HCT116 (cell line): Measurements from ENCODE around the gene COL23A1. TPM values are rescaled to one million over a fixed set of nuclear protein-coding genes. Genes with fewer than 3 reads are reported as not detected.

ENCODE experiments used
- ATAC-seq: fragments of 200-7000 bp; cut with Tn5 transposase; 2 replicates; pipeline ENCODE4 v1.9.1; 2020; ENCODE audit warnings: mild to moderate bottlenecking, moderate library complexity
- BruUV-seq: library from RNA; stranded (reverse); fragments of 400-500 nt; replicated peaks from 2 replicates; lab custom pipeline; 2021; lab: Mats Ljungman, UMichigan
- CTCF ChIA-PET: fragments of 300-600 bp; sonication (Branson Sonifier 250); formaldehyde crosslinking; loops from one replicate; lab custom pipeline; 2021; ENCODE audit warnings: antibody characterized with exemption; lab: Charles Lee
- POLR2A ChIA-PET: fragments of 300-600, 350-600 bp; sonication (Branson Sonifier 250); formaldehyde crosslinking; loops from one replicate; lab custom pipeline; 2021; ENCODE audit warnings: antibody characterized with exemption; lab: Charles Lee
- RAD21 ChIA-PET, 2 experiments: fragments of 300-600 bp; sonication (Branson Sonifier 250); formaldehyde crosslinking; loops; one replicate each; lab custom pipeline; 2023; ENCODE audit warnings: low total read pairs in 2 of 2; ENCODE audit not compliant: uncharacterized antibody in 2 of 2, unreplicated experiment in 2 of 2, low non-redundant PET in 1 of 2; lab: Charles Lee
- DNase-seq: peaks from one replicate; pipeline ENCODE4 v3.0.0-alpha.2; 2010; ENCODE audit warnings: low read depth, low spot score
- H2AFZ ChIP-seq: fragments of 200-600 bp; shearing (Covaris generic), sonication (generic); 2 replicates; pipeline ENCODE4 v1.6.1; 2017; ENCODE audit warnings: low read depth, mixed run types, mixed read lengths, antibody characterized with exemption, low read length; ENCODE audit not compliant: poor library complexity, severe bottlenecking
- H3K27ac ChIP-seq: 2 replicates; pipeline ENCODE4 v1.5.1; 2012; ENCODE audit warnings: low read depth, low read length
- H3K27me3 ChIP-seq: fragments of 200-600 bp; sonication (generic); 2 replicates; pipeline ENCODE4 v1.6.1; 2016; ENCODE audit warnings: mixed run types, low read length, mixed read lengths; ENCODE audit not compliant: insufficient read depth
- H3K36me3 ChIP-seq, 2 experiments: fragments of 200-500 bp in 1 of 2; fragments of 200-600 bp in 1 of 2; sonication (Bioruptor generic) in 1 of 2; sonication (generic) in 1 of 2; 2 replicates each; pipeline versions ENCODE4 v1.5.1 to v1.6.1; 2014 to 2016; ENCODE audit warnings: low read length in 2 of 2, inconsistent platforms in 1 of 2, mixed read lengths in 1 of 2, mixed run types in 1 of 2; ENCODE audit not compliant: insufficient read depth in 2 of 2, control insufficient read depth in 1 of 2
- H3K4me1 ChIP-seq, 2 experiments: fragments of 200-600 bp in 1 of 2; sonication (generic) in 1 of 2; 2 replicates each; pipeline versions ENCODE4 v1.5.1 to v1.6.1; 2012 to 2017; ENCODE audit warnings: low read length in 2 of 2, inconsistent platforms in 1 of 2, mild to moderate bottlenecking in 1 of 2, mixed read lengths in 1 of 2, mixed run types in 1 of 2, moderate library complexity in 1 of 2; ENCODE audit not compliant: insufficient read depth in 2 of 2, control insufficient read depth in 1 of 2
- H3K4me2 ChIP-seq: fragments of 200-600 bp; sonication (generic); 2 replicates; pipeline ENCODE4 v1.6.1; 2017; ENCODE audit warnings: mixed run types, low read length, mixed read lengths
- H3K4me3 ChIP-seq, 2 experiments: fragments of 200-600 bp in 1 of 2; sonication (generic) in 1 of 2; replicated peaks in 1 of 2; 2 replicates each; pipeline ENCODE4 v1.5.1; 2011 to 2016; ENCODE audit warnings: low read length in 2 of 2, control low read depth in 1 of 2, low read depth in 1 of 2, mild to moderate bottlenecking in 1 of 2, mixed read lengths in 1 of 2, mixed run types in 1 of 2
- H3K79me2 ChIP-seq: fragments of 200-600 bp; sonication (generic); 2 replicates; pipeline ENCODE4 v1.6.1; 2017; ENCODE audit warnings: mild to moderate bottlenecking, mixed run types, low read length, moderate library complexity, mixed read lengths; ENCODE audit not compliant: insufficient read depth
- H3K9ac ChIP-seq: fragments of 200-600 bp; sonication (generic); 2 replicates; pipeline ENCODE4 v1.6.1; 2016; ENCODE audit warnings: low read length, mixed read lengths
- H3K9me2 ChIP-seq: fragments of 200-600 bp; sonication (generic), shearing (Covaris generic); 2 replicates; pipeline ENCODE4 v1.6.1; 2017; ENCODE audit warnings: mixed run types, mild to moderate bottlenecking, moderate library complexity; ENCODE audit not compliant: insufficient read depth
- H3K9me3 ChIP-seq, 2 experiments: fragments of 200-500 bp in 1 of 2; fragments of 200-600 bp in 1 of 2; sonication (Bioruptor generic) in 1 of 2; sonication (generic) in 1 of 2; 2 replicates each; pipeline ENCODE4 v1.6.1; 2014 to 2017; ENCODE audit warnings: low read length in 2 of 2, mixed read lengths in 2 of 2, inconsistent platforms in 1 of 2, low read depth in 1 of 2, mild to moderate bottlenecking in 1 of 2, mixed run types in 1 of 2, moderate library complexity in 1 of 2; ENCODE audit not compliant: control insufficient read depth in 1 of 2, insufficient read depth in 1 of 2
- H4K20me1 ChIP-seq: fragments of 200-600 bp; sonication (generic), shearing (Covaris generic); 2 replicates; pipeline ENCODE4 v1.6.1; 2017; ENCODE audit warnings: mixed run types, mild to moderate bottlenecking, moderate library complexity; ENCODE audit not compliant: insufficient read depth
- ELF1 ChIP-seq: IDR thresholded peaks from 2 replicates; pipeline ENCODE4 v1.6.1; 2012; ENCODE audit warnings: low read depth, borderline replicate concordance
- EZH2 ChIP-seq: fragments of 200-600 bp; sonication (generic); IDR thresholded peaks from 2 replicates; pipeline ENCODE4 v1.6.1; 2017; ENCODE audit warnings: antibody characterized with exemption, mixed run types
- EZH2phosphoT487 ChIP-seq: fragments of 200-600 bp; IDR thresholded peaks from 2 replicates; pipeline ENCODE4 v1.6.1; 2018; ENCODE audit warnings: antibody characterized with exemption, borderline replicate concordance
- FOSL1 ChIP-seq: IDR thresholded peaks from 2 replicates; pipeline ENCODE4 v1.6.1; 2012; ENCODE audit warnings: low read depth
- SIN3A ChIP-seq: IDR thresholded peaks from 2 replicates; pipeline ENCODE4 v1.6.1; 2012; ENCODE audit warnings: low read depth
- SRF ChIP-seq: IDR thresholded peaks from 2 replicates; pipeline ENCODE4 v1.6.1; 2012; ENCODE audit warnings: low read depth
- ZNF274 ChIP-seq: fragments of 200-500 bp; sonication (Bioruptor generic); IDR thresholded peaks from 2 replicates; pipeline ENCODE4 v1.6.1; 2014; ENCODE audit warnings: mild to moderate bottlenecking, low read depth, low read length, inconsistent platforms
- intact Hi-C: fragments of 100-400 bp; cut with micrococcal nuclease; formaldehyde crosslinking; loops from 2 replicates; pipeline ENCODE4 v1.10.0; 2022
- total RNA-seq: library from RNA; stranded (reverse); gene quantifications from one replicate; pipeline ENCODE4 v1.2.1, GENCODE V29; 2021; ENCODE audit not compliant: unreplicated experiment

Gene COL23A1
- total RNA-seq, 1 experiment from 2014 or later: not detected

DNA sequence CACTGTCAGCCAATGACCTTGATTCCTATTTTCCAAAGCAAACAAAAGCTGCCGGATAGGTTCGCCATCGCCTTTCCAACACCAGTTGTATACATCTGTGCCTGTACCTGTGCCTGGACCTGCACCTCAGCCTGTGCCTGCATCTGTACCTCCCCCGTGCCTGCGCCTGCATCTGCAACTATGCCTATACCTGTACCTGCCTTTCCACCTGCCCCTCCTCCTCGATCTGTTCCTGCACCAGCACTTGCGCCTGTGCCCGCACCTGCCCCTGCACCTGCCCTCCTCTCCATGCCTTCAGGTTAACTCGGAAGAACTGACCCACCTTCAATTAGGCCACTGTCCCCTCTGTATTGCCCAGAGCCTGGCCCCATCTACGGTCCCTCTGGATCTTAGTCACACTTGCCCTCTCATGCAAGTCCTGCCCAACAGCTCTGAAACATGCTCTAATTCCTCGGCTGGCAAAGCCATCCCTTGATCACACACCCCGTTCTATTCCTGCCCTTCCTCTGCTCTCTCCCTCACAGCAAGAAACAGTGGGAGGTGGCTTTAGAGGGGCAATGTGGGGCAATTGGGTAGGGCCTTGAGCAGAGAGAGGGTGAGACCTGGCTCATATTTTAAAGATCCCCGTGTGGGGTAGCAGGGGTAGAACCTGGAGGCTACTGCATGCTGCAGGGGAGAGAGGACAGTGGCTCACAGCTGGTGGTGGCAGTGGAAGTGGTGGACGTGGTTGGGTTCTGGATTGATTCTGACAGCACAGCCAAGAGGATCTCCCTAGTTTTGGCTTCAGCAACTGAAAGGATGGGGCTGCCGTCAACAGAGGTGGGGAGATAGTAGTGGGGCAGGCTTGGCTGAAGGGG is 298.0 kb downstream of the COL23A1 start:
- Histone ChIP-seq H3K9me2 (no peaks in the 10 kb centered on the region), H3K9me3 (no peaks in the 10 kb centered on the region), H3K4me2 (no peak overlapping the region), H3K27ac (no peak overlapping the region), H3K36me3 (no peaks in the 10 kb centered on the region), H3K9ac (no peak overlapping the region), H3K27me3 (peaks cover 4% of the 10 kb centered on the region; the same call in 1 of the 2 replicates), H3K79me2 (no peaks in the 10 kb centered on the region), H2AFZ (no peak overlapping the region), H3K4me1 (no peaks in the 10 kb centered on the region), H3K4me3 (no peak overlapping the region), H4K20me1 (no peaks in the 10 kb centered on the region)
- TF ChIP-seq SIN3A (no peak), EZH2phosphoT487 (no peak), ELF1 (no peak), FOSL1 (no peak), SRF (no peak)
- no TSS peak for BruUV-seq
- ChIA-PET RAD21 (no interaction called here), CTCF (no interaction called here), POLR2A (no interaction called here)
- ATAC-seq (no peak), DNase-seq (no peak)
- intact Hi-C loops: no loop called here

GRCh38 chr5:178291161-178291561 is 299.0 kb downstream of the COL23A1 start:
- ChIA-PET RAD21 (no interaction called here), POLR2A (no interaction called here), CTCF (no interaction called here)
- Histone ChIP-seq H3K27ac (no peak overlapping the region), H3K4me1 (no peaks in the 10 kb centered on the region), H2AFZ (no peak overlapping the region), H3K9me3 (no peaks in the 10 kb centered on the region), H4K20me1 (no peaks in the 10 kb centered on the region), H3K36me3 (no peaks in the 10 kb centered on the region), H3K79me2 (no peaks in the 10 kb centered on the region), H3K27me3 (peaks cover 4% of the 10 kb centered on the region; the same call in 1 of the 2 replicates), H3K4me2 (no peak overlapping the region), H3K4me3 (no peak overlapping the region), H3K9ac (no peak overlapping the region), H3K9me2 (no peaks in the 10 kb centered on the region)
- TF ChIP-seq ZNF274 (no peak), EZH2 (no peak)
- no TSS peak for BruUV-seq
- no peak for ATAC-seq
- no peak for DNase-seq
- intact Hi-C loops: no loop called here
